GM19452 (cell line): ENCODE measurements around the gene LYPD6B.

Experiments
- ATAC-seq: cut with Tn5 transposase; IDR thresholded peaks from one replicate; pipeline ENCODE4 v1.9.1; 2021; ENCODE audit not compliant: unreplicated experiment

Gene LYPD6B

DNA sequence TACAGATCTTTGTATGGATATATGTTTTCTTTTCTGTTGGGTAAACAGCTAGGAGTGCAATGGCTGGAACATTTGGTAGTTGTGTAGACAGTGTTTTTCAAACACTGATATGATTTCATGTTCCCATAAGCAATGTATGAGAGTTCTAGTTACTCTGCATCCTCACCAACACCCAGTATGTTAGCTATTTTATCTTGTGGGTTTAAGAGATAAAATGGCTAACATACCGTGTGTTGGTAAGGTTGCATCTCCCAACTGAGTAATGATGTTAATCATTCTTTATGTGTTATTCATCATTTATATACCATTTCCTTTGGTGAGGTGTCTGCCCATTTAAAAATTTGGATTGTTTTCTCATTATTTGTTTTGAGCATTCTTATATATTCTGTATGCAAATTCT is 65.7 kb downstream of the LYPD6B start:
- no peak for ATAC-seq

DNA sequence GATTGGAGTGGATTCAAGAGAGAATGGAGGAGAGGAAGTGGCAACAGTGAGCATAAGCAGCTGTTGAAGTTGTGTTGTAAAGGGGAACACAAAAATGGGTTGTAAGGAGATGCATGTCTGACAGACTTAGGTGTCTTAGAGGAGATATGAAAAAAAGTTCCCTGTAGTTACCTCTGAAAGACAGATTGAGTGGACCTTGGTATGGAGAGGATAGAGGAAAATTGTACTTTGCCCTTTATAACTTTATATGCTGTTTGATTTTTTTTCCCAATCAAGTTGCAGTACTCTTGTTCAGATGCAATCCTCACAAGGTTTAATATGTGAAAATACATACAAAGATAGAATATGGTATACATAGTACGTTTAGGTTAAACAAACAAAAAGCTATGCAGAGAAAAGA is 73.6 kb downstream of the LYPD6B start:
- ATAC-seq = no peak

DNA sequence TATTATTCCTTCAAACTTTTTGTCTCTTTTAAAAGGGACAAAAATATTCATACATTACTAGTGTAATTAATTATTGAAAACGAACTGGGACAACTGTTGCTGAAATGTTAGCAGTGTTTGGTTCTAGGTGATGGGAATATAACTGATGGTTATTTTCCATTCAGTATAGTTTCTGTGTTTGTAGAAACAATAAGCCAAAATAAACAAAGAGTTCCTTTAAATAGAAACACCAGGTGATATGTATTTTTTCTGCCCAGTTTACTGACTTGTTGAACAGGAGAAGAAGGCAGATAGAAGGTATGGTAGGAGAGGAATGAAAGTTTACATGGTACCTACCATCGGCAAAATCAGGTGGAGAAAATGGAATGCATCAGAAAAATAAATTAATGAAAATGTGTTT is 74.2 kb downstream of the LYPD6B start:
- ATAC-seq = no peak

DNA sequence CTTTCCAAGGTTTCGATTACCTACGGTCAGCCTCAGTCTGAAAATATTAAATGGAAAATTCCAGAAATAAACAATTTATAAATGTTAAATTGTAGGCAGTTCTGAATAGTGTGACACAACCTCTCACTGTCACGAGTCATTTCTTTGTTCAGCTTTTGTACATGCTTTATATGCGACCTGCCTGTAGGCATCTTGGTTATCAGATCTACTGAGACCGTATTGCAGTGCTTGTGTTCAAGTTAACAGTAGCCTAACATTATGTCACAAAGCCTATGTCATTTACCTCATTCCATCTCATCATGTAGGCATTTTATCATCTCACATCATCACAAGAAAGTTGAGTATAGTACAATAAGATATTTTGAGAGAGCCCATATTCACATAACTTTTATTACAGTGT is 77.3 kb downstream of the LYPD6B start:
- ATAC-seq = no peak

DNA sequence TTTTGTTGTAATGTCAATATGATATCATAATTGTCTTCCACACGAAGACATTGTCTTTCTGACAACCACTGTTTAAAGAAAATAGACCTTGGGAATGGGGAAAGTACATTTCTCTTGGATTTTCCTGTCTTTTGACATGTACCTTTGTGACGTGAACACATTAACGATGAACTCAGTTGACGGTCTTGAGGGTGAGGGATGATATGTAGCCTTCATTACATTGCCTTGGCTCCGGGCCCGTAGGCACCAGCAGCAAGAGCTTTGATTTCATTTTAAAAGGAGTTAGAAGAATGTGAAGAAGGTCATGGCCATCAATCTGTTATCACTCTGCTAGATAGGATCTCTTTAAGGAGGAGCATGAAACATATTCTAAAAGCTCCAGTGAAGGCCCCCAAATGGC is 80.9 kb downstream of the LYPD6B start:
- ATAC-seq = no peak

DNA sequence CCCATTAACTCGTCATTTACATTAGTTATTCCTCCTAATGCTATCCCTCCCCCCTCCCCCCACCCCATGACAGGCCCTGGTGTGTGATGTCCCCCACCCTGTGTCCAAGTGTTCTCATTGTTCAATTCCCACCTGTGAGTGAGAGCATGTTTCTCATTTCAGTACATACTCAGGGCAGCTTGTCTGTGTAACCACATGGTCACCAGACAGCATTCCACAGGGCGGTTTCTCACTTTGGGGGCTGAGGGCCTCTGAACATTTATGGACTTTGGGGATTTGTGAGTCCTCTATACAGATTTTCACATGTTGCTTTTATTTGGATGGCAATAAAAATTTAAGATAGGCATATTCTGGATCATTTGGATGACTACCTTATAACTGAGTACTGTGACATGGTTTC is 84.0 kb downstream of the LYPD6B start:
- no peak for ATAC-seq

DNA sequence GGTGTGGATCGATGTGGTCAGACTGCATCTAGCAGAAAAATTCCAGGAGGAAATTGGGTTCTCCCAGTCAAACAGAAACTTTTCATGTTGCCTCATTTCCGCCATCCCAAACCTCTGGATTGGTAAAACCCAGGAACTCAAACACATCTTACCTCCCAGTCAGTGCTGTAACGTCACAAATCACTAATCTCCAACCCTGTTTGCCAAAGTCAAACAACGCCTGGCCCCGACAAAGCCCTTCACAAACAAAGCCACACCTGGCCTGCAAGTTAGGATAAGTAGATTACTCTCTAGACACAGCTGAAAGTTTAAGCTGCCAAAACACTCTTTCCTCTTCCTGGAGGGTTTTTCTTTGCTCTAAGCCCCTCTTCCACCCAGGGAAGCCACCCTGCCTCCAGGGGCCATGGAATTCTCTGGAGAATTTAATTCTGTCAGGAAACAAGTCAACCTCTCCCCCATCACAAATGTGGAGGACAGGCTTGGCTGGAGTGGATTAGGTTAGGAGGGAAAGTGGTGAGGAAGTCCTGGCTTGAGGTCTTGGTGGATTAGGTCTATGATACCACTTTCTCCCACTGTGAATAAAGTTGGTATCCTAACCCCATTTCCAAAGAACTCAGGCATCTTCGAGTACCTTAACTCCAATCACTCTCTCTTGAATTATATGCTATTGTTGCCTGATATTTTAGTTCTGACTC is 86.7 kb downstream of the LYPD6B start:
- no peak for ATAC-seq

DNA sequence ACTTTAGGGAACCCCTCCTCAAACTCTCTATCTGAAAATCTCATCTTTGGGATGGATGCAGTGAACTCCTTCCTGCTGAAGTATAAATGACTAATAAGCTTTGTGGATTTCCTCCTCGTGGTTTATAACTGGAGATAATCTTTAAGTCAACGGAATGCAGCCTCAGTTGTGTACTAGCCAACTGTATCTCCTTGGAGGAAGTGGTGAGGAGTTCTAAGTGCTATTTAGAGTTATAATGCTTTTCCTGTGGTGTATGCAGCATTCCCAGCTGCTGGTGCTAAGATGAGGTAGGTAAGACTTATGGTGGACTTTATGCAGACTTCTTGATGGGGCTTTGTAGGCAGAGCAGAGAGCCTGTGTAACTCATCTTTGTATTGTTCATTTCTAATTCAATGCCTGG is 90.9 kb downstream of the LYPD6B start:
- no peak for ATAC-seq

DNA sequence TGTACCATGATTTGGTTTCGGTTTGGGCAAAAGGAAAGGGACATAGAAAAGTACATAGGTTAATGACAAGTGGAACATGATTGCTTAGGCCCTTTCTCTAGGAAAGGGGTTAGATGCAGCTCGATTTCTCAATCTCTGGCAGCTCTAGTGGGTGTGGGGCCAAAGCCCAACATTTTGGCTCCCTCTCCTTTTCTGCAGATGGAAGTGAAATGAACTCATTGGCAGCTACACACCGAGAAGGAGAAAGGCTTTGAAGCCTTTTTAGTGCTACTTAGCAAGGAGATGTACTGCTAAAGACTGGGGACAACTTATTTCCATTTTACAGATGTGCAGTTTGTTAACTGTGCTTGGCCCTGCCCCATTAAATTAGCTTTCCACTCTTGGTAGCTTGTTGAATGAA is 93.8 kb downstream of the LYPD6B start:
- ATAC-seq = no peak

DNA sequence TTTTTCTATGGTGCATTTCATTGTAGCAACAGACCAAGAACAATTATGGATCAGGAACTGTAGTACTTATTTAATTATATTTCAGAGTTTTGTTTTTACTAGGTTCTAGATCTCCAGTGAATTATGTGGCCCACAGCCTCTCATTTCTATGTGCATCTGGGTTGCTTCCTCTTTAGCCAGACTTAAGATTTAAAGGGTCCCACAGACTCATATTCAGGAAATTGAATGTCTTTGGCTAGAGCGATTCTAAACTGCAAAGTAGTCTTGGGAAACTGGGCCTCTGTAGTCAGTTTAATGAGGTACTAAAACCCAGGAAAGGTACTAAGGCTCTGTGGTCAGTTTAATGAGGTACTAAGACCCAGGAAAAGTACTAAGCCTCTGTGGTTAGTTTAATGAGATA is 94.4 kb downstream of the LYPD6B start:
- no peak for ATAC-seq

DNA sequence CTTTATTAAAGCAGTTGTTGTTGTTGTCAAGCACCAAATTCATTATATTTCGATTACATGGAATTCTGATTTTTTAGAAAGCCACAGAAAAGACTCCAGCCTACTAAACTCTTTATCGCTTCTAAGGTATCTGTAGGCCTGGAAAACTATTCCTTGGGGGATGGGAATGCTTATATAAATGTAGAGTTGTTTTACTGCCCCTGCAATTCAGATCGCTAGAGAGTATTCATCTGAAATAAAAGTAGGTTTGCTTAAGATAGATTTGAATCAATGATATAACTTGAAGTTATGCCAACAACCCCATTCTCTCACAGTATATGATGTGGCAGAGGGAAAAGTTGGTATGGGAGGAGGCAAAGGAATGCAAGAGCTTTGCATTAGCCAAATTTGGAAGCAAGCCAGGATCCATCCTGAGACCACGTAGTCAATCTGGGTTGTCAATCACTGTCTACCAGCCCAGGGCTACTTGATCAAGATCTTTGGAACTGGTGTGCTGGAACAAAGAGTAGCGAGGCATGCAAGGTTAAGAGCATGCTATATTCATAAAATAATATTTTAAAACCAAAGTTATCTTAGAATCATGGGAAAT is 95.9 kb downstream of the LYPD6B start:
- ATAC-seq = no peak

DNA sequence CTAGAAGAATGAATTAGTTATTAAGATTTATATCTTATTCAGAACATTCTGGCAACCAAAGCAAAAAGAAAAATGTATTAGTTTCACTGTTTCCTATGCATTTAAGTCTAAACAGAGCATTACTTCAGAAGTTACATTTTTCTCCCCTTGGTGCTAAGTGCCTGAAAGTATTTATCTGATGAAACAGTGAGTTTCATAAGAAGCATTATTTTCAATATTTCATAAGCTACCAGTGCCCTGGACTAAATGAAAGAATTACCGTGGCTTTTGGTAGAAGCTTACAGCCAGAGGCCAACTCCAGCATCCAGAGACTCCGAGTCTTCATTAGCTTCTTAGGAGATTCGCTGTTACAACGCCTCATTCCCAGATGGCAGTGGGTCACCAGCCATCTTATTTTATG is 97.6 kb downstream of the LYPD6B start:
- no peak for ATAC-seq

DNA sequence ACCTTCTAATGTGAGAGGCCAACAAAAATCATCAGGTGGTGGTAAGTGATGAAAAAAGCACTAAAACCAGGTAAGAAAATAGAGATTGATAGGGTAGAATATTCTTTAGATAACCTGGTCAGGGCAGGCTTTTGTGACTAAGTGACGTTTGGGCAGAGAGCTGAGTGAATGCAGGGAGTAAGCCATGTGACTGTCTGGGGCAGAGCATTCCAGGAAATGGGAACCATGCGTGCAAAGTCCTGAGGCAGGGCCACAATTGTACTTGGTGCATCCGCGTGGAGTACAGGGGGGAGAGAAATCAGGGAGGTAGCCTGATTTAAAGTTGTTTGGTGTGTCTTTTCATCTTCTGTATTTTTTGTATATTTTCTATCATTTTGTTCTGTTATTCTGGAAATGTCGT is 102.5 kb downstream of the LYPD6B start:
- ATAC-seq = no peak

DNA sequence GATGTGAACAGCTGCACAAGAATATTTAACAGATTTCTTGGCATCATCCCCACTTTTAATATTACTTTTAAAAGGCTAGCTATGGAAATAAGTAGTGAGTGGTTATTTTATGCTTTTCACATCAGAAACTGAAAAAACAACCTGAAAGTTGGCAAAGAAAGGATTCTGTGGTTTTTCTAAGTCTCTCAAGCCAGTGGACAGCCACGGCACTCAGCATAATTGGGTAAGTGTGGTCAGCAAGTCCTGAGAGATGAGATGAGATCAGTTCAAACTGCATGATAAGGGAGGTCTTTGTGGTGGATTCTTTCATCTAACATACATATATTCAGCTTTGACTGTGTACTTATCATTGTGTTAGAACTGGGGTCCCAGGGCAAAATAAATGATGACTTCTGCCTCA is 105.2 kb downstream of the LYPD6B start:
- ATAC-seq = no peak

DNA sequence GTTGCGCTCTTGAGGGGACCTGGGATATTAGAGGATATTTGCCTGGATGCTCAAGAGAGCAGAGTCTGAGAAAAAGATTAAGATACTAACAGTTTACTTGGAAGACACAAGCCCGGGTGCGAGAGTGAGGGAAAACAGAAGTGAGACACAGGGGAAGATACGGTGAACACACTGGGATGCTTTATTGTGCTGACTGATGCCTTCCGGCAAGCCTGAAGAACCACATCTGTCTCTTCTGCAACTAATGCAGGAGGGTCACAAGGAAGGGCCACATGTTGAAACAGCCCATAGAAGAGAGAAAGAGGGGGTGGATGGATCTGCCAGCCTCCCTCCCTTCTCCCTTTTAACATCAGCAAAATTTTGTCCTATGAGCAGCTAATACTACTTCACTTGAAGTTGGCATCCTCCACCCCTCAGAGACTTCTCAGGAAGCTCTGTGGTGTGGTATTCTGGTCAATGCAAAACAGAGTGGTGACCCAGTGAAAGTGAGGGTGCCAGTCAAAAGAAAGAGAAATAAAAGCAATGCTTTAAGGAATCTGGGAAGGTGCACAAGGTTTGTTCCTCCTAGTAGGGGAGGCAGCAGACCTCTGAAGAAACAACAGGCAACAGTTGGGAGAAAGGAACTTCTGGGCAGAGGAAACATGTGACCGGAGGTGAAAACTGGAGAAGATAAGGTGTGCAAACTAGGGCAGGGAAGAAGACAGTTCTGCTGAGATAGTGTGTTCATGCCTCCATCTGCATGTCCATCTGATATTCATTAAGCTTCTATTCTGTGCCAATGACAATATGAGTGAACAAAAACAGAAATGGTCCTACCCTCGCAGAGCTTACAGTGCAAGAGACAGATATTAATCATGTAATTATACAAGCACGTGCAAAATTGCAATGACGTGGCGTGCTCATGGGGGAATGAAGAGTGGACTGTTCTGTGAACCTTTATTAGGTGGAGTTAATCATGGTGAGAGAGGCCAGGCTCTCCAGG is 107.1 kb downstream of the LYPD6B start:
- ATAC-seq = peak; percentile 59

DNA sequence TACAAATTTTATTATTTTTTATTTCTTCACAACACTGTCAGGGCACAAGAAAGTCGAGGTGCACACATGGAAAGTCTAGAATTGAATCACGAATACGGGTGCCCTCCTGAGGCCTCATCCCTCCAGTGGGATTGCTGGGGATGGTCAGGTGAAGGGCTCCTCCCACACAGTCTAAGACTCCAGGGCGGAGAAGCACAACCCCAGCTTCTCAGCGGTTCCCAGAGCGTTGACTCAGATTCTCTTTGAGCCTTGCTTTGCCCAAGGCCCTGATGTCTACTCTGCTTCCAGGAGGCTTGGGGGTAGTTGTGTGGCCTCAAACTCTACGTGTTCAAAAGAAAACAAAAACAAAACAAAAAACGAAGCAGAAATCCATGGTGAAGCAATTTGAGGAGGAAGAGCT is 108.4 kb downstream of the LYPD6B start:
- ATAC-seq = no peak

DNA sequence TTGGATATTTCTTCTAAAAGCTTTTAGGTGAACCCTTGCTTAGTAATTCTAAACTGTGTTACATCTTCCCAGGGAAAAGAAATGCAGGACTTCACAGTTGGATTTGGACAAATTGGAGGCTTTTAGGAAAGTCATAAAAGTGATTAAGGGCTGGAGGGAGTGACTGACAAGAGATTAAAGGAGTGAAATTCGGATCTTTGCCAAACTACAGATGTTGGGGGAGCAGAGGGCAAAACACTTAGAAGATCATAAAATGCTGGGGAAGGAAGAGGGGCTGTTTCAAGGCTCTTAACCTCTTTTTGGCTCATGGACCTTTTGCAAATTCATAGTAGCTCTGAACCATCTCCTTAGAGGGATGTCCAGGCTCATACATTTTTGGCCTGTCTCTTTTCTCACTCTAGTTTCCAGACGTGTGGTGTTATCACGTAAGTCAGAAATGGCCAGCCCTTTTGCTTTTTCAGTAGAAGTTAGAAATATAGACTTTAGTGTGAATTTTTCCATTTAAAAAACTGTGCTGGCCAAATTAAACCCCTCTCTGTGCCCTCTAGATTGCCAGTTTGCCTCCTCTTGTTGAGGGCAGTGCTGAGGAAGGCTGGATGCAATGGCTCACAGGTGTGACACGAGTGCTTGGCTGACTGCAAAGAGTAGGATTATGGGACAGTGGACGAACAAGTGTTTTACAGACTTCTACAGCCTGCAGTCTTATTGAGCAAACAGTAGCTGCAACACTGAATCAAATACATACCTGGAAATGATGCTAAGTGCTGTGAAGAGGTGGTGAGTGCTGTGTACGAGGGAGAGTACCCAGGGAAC is 109.9 kb downstream of the LYPD6B start:
- no peak for ATAC-seq

DNA sequence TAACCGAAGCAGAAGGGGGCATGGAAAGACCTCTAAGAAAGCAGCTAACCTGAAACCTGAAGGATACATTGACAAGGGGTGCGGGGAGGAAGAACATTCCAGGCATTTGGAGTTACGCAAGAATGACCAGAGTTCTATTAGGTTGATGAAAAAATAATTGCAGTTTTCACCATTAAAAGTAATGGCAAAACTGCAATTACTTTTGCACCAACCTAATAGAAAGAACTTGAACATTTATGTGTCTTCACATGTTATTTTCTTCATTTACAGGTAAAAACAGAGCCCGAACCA is 110.5 kb downstream of the LYPD6B start:
- no peak for ATAC-seq

DNA sequence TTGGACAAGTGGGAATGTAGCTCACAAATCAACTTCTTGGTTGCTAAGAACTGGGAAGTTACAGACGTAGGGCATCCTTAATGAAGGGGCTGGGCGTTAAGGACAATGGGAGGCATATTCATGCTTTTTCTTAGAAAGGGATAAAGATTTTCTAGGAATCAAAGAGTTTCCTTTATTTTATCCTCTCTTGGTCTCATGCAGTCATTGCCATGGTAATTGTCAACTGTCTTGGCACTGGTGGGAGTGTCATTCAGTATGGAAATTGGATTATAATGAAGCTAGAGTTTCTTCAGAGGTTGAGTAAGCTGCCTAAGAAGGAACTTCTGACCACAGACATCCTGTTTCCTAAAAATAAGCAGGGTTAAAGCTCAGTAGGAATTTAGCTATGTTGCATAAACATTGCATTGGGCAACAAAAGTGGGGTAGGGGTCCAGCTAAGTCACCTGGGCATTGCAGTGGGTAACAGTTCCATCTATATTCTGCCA is 114.0 kb downstream of the LYPD6B start:
- no peak for ATAC-seq

DNA sequence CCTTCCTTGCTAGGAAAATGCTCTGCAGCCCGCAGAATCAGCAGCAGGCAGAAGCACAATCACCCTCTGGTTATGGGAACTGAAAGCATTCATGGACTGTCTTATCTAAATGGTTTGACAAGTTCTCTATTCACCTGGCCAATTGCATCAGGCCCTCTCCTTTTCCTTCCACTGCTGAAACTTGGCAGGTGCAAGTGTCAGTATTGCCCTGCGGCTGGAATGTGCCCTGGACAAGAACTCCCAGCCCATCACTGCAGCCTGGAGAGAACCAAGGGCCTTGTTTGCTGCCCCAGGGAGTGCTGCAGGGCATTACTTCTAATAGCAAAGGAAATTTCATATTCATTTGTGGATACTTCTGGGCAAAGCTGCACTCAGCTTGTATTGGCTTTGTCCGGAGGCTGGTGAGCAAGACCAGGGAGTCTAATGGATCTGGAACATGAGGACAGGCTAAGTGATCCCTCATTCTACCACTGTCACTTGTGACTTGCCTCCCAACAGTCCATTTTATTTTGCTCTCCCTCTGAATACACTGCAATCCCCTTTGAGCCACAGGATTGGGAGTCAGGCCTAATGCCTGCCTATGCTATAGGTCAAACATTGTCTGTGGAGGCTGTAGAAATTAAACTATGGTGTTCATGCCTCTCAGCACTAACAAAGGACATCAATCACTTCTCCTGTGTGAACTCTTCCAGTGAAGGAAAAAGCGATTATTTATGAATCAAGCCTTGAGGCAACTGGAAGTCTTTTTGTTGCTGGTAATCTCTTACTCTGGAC is 116.9 kb downstream of the LYPD6B start:
- ATAC-seq = no peak
